Measurements from ENCODE around the gene TRIM69.
"Not testable (repeated sequence)": the region's sequence is repeated elsewhere in the genome, so short reads cannot be mapped to it uniquely, and the experiment has no call there.

The TRIM69 gene

DNA sequence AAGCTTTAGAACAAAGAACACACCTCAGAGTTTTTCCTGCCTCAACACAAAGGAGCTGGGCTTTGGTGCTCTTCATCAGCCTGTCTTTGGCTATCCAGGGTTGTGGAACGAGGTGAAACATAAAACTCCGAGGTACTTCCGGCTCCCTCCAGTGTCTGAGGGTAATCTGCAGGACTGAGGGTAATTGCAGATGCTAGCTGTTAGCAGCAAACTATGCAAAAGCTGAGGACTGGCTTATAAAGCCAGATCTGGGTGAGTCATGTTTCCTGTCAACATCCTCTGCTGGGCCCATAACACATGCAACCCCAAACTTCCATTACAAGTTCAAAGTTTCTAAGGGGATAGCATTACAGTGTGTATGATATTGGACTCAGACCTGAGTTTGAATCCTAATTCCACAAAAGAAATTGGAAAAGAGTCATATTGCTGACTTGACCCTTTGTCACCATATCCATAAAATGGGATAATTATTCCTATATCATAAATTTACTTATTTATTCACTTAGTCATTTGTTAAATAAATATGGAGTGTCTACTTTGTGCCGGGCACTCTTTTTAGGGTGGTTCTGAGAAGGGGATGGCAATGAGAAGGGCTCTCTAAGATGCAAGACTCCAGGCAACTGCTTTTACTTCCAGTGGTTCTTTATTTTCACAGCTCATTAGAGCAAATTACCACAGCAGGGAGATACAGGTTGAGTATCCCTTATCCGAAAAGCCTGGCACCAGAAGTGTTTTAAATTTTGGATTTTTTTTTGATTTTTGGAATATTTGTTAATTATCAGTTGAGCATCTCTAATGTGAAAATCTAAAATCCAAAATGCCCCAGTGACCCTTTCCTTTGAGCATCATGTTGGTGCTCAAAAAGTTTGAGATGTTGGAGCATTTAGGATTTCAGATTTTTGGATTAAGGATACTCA, 9.5 kb upstream of the TRIM69 start:
- Histone ChIP-seq H3K4me3 (ENCODE audit: insufficient read depth, low read depth, low read length, poor library complexity, severe bottlenecking) (peak overlapping the region; percentile 34), H3K9me3 (ENCODE audit: control insufficient read depth, low read length) (no peaks in the 10 kb centered on the region), H3K27me3 (replicated peaks; ENCODE audit: control insufficient read depth, insufficient read depth, low read length, poor library complexity, severe bottlenecking) (no peaks in the 10 kb centered on the region), H3K36me3 (ENCODE audit: control insufficient read depth, insufficient read depth, low read length) (peaks cover 2% of the 10 kb centered on the region), H3K4me1 (ENCODE audit: control insufficient read depth, insufficient read depth, low read length, poor library complexity, severe bottlenecking) (peaks cover 57% of the 10 kb centered on the region), H3K27ac (ENCODE audit: insufficient read depth, low read length, poor library complexity, severe bottlenecking) (peak overlapping the region; percentile 98)
- peak; percentile 72 to 77 (median 74) for DNase-seq

DNA sequence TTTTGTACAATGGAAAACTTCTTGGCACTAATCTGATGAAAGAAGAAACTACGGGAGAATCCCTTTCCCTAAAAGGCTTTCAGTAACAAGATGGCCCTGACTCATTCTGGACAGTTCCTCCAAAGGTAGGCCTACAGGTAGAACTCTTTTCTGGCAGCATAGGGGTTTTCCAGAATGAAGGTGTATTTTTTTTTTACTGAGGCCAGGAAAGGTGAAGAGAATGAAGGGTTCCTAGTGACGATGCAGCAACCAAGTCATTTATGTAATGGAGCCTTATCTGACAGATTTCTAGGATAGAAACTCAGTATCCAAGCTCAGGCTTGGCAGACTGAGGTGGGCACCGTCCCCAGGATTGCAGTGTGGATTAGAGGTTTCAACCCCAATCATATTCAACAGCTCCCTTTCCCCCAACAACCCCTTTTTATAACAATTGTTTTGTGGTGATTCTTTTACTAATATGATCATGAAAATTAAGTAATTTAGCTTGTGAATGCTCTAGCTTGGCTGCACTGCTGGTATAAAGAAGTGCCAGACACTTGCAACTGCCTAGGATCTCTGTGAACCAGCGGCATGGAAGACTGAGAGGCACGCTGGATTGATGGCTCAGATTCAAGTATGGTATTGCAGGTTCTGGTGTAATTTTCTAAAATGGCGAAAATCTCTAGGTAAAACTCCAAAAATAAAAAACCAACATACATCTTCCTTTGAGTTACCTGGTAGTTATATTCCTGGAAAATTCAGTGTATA, 8.7 kb upstream of the TRIM69 start:
- Histone ChIP-seq H3K4me3 (ENCODE audit: insufficient read depth, low read depth, low read length, poor library complexity, severe bottlenecking) (no peak overlapping the region), H3K36me3 (ENCODE audit: control insufficient read depth, insufficient read depth, low read length) (peaks cover 3% of the 10 kb centered on the region), H3K27me3 (replicated peaks; ENCODE audit: control insufficient read depth, insufficient read depth, low read length, poor library complexity, severe bottlenecking) (no peaks in the 10 kb centered on the region), H3K4me1 (ENCODE audit: control insufficient read depth, insufficient read depth, low read length, poor library complexity, severe bottlenecking) (peaks cover 65% of the 10 kb centered on the region), H3K27ac (ENCODE audit: insufficient read depth, low read length, poor library complexity, severe bottlenecking) (peak overlapping the region; percentile 98), H3K9me3 (ENCODE audit: control insufficient read depth, low read length) (no peaks in the 10 kb centered on the region)
- DNase-seq, result no peak

DNA sequence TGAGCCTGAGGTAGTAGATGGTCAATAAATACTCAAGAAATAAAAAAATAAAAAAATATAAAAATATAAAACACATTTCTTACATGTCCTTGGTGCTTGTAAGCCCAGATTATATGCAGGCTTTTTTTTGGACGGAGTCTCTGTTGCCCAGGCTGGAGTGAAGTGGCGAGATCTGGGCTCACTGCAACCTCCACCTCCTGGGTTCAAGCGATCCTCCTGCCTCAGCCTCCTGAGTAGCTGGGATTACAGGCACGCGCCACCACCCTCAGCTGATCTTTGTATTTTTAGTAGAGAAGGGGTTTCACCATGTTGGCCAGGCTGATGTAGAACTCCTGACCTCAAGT, 8.1 kb upstream of the TRIM69 start:
- H3K27me3 ChIP-seq (replicated peaks; ENCODE audit: control insufficient read depth, insufficient read depth, low read length, poor library complexity, severe bottlenecking); H3K9me3 ChIP-seq (ENCODE audit: control insufficient read depth, low read length); H3K36me3 ChIP-seq (ENCODE audit: control insufficient read depth, insufficient read depth, low read length); DNase-seq: not testable (repeated sequence)
- H3K27ac ChIP-seq (ENCODE audit: insufficient read depth, low read length, poor library complexity, severe bottlenecking), result peak overlapping the region; percentile 98
- H3K4me1 ChIP-seq (ENCODE audit: control insufficient read depth, insufficient read depth, low read length, poor library complexity, severe bottlenecking), result peaks cover 65% of the 10 kb centered on the region
- peak overlapping the region; percentile 3 for H3K4me3 ChIP-seq (ENCODE audit: insufficient read depth, low read depth, low read length, poor library complexity, severe bottlenecking)

DNA sequence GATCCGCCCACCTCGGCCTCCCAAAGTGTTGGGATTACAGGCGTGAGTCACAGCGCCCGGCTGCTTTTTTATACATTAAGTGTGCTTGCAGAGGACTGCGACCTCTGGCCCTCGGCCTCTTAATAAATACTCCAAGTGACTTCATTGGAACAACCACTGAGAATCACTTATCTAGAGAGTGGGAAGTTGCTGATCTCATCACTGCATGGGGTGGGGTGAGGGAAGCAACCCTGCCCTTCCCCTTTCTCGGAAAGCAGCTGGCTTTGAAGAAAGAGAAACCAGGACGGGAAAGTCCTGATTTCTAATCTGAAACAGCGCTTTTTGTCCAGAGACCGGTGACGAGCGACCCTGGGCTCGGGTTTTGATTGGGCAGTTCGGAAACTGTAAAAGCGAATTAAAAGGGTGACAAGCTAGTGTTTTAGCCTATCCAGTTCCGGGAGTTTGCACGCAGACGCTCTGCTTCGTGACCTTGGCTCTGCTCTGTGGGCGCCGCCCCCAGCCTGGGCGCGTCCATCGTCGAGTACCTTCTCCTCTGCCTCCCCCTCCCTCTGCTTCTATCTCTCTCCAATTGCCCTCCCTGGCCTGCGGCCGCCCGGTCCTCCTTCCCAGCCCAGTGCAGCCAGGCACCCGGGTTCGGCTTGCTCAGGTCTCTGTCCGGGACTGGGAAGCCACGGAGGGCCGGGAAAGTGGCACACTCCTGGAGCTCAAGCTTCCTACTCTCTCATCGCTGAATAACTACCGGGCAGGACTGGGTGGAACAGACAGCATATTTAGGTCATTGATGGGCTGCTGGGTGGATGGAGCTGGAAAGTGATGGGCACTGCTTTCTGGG, 7.5 kb upstream of the TRIM69 start:
- peak overlapping the region; percentile 78 for H3K4me3 ChIP-seq (ENCODE audit: insufficient read depth, low read depth, low read length, poor library complexity, severe bottlenecking)

DNA sequence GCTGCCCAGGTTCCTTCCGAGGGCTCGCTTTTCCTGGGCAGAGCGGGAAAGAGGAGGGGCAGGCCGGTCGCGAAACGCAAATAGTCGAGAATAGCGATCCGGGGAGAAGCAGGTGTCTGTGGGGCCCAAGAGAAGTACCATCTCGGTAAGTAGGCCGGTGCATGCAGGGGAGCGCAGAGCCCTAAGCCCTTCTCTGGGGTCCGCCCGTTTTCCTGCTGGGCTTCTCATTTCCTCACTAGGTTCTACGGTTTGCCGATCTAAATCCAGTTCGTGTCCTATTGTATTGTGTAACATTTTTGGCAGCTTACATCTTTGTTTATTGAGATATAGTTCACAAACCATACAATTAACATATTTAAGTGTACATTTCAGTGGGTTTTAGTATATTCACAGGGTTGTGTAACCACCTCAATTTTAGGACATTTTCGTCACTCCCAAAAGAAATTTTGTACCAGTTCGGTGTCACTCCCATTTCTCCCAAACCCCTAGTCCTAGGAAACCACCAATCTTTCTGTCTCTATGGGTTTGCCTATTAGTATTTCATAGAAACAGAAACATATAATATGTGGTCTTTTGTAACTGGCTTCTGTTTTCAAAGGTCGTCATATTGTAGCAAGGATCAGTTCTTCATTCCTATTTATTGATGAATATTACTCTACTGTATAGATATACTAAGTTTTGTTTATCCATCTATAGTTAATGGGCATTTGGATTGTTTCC, 6.8 kb upstream of the TRIM69 start:
- no peak for DNase-seq
- peak overlapping the region; percentile 78 for H3K4me3 ChIP-seq (ENCODE audit: insufficient read depth, low read depth, low read length, poor library complexity, severe bottlenecking)
- no peaks in the 10 kb centered on the region for H3K9me3 ChIP-seq (ENCODE audit: control insufficient read depth, low read length)
- no peaks in the 10 kb centered on the region for H3K27me3 ChIP-seq (replicated peaks; ENCODE audit: control insufficient read depth, insufficient read depth, low read length, poor library complexity, severe bottlenecking)
- H3K4me1 ChIP-seq (ENCODE audit: control insufficient read depth, insufficient read depth, low read length, poor library complexity, severe bottlenecking), result peaks cover 62% of the 10 kb centered on the region
- peak overlapping the region; percentile 98 for H3K27ac ChIP-seq (ENCODE audit: insufficient read depth, low read length, poor library complexity, severe bottlenecking)
- peaks cover 3% of the 10 kb centered on the region for H3K36me3 ChIP-seq (ENCODE audit: control insufficient read depth, insufficient read depth, low read length)

More for the DNA sequence above, 7.5 kb upstream of the TRIM69 start:
- peak; percentile 92 to 96 (median 94) for DNase-seq
- H3K27ac ChIP-seq (ENCODE audit: insufficient read depth, low read length, poor library complexity, severe bottlenecking), result peak overlapping the region; percentile 98
- no peaks in the 10 kb centered on the region for H3K9me3 ChIP-seq (ENCODE audit: control insufficient read depth, low read length)
- H3K36me3 ChIP-seq (ENCODE audit: control insufficient read depth, insufficient read depth, low read length), result peaks cover 3% of the 10 kb centered on the region
- peaks cover 61% of the 10 kb centered on the region for H3K4me1 ChIP-seq (ENCODE audit: control insufficient read depth, insufficient read depth, low read length, poor library complexity, severe bottlenecking)
- H3K27me3 ChIP-seq (replicated peaks; ENCODE audit: control insufficient read depth, insufficient read depth, low read length, poor library complexity, severe bottlenecking), result no peaks in the 10 kb centered on the region

DNA sequence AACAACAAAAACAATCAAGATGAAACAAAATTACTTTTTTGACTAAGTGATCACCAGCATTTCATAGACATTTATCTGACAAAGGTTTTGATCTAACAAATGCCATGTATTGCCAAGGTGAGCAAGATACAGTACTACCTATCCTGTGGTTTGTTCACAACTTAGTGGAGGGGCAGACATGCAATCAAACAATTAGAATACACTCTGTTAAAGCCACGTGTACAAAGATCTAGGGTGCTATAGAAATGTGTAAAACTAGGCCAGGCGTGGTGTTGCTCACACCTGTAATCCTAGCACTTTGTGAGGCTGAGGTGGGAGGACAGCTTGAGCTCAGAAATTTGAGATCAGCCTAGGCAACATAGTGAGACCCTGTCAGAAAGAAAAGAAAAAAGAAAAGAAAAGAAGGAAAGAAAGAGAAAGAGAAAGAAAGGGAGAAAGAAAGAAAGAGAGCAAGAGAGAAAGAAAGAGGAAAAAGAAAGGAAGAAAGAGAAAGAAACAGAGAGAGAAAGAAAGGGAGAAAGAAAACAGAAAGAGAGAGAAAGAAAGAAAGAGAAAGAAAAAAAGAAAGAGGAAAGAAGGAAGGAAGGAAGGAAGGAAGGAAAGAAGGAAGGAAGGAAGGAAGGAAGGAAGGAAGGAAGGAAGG, 1.4 kb upstream of the TRIM69 start:
- peaks cover 55% of the 10 kb centered on the region for H3K4me1 ChIP-seq (ENCODE audit: control insufficient read depth, insufficient read depth, low read length, poor library complexity, severe bottlenecking)
- peaks cover 3% of the 10 kb centered on the region for H3K36me3 ChIP-seq (ENCODE audit: control insufficient read depth, insufficient read depth, low read length)
- H3K27ac ChIP-seq (ENCODE audit: insufficient read depth, low read length, poor library complexity, severe bottlenecking), result peak overlapping the region; percentile 59
- no peak for DNase-seq
- H3K4me3 ChIP-seq (ENCODE audit: insufficient read depth, low read depth, low read length, poor library complexity, severe bottlenecking), result peak overlapping the region; percentile 2
- no peaks in the 10 kb centered on the region for H3K27me3 ChIP-seq (replicated peaks; ENCODE audit: control insufficient read depth, insufficient read depth, low read length, poor library complexity, severe bottlenecking)
- no peaks in the 10 kb centered on the region for H3K9me3 ChIP-seq (ENCODE audit: control insufficient read depth, low read length)

DNA sequence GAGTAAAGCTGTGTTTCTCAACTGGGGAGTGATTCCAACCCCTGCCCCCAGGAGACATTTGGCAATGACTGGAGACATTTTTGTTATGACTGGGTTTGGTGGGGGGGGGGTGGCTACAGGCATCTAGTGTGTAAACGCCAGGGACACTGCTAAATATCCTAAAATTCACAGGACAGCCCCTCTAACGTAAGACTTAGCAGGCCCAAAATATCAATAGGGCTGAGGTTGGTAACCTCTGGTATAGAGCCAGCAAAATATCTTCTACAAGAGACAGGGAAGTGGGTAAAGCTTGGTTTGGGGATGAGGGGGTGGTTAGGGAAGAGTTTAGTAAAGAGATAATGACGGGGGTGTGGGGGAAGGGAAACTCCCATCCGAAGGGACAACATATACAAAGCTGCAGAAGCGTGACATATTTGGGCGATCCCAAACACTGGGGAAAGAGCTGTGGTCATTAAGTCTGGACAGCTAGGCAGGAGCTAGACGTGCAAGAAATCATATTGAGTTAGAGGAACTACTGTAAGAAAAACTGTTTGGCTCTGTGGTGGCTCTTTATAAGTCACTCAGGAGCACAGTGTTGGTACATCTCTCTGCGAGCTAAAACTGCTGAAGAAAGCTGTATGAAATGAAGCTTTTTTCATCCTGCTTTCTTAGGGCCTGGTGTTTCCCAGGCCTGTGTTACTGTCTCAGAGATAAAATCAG, 697 bp upstream of the TRIM69 start:
- peaks cover 3% of the 10 kb centered on the region for H3K36me3 ChIP-seq (ENCODE audit: control insufficient read depth, insufficient read depth, low read length)
- H3K4me1 ChIP-seq (ENCODE audit: control insufficient read depth, insufficient read depth, low read length, poor library complexity, severe bottlenecking), result peaks cover 49% of the 10 kb centered on the region
- H3K9me3 ChIP-seq (ENCODE audit: control insufficient read depth, low read length), result no peaks in the 10 kb centered on the region
- no peak for DNase-seq
- no peaks in the 10 kb centered on the region for H3K27me3 ChIP-seq (replicated peaks; ENCODE audit: control insufficient read depth, insufficient read depth, low read length, poor library complexity, severe bottlenecking)
- peak overlapping the region; percentile 28 for H3K4me3 ChIP-seq (ENCODE audit: insufficient read depth, low read depth, low read length, poor library complexity, severe bottlenecking)
- H3K27ac ChIP-seq (ENCODE audit: insufficient read depth, low read length, poor library complexity, severe bottlenecking), result peak overlapping the region; percentile 59

DNA sequence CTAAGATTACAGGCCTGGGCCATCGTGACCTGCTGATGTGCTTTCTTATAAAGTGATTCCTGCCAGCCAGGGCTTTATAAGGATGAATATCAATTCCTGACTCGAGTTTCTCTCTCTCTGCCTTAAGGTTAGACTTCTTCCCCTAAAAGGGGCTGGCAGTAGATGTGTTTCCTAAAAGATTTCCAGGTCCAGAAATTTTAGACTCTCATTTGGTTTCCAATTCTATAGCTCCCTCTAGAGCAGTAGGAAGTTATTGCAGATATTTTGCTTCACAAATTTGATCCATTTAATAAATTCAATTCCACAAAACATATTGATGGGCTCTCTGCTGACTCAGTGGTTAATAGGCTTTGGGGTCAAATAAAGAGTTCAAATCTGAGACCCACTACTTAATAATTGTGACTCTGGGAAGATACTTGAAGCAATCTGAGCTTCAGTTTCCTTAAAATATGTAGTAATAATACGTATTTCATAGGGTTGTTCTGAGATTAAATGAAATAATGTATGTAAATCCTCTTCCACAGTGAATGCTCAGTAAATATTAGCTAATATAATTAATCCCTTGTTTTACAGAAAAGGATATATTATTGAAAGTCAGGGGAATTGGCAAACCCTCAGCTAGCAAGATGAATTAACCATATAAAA, 2.1 kb downstream of the TRIM69 start:
- Histone ChIP-seq H3K27ac (ENCODE audit: insufficient read depth, low read length, poor library complexity, severe bottlenecking) (peak overlapping the region; percentile 45), H3K4me1 (ENCODE audit: control insufficient read depth, insufficient read depth, low read length, poor library complexity, severe bottlenecking) (peaks cover 35% of the 10 kb centered on the region), H3K9me3 (ENCODE audit: control insufficient read depth, low read length) (no peaks in the 10 kb centered on the region), H3K27me3 (replicated peaks; ENCODE audit: control insufficient read depth, insufficient read depth, low read length, poor library complexity, severe bottlenecking) (no peaks in the 10 kb centered on the region), H3K4me3 (ENCODE audit: insufficient read depth, low read depth, low read length, poor library complexity, severe bottlenecking) (no peak overlapping the region), H3K36me3 (ENCODE audit: control insufficient read depth, insufficient read depth, low read length) (no peaks in the 10 kb centered on the region)
- no peak for DNase-seq

Data from effector memory CD4-positive, alpha-beta T cell (primary cell).